Spleen (tissue), 11 donors: ENCODE data around the gene ACYP2. TPM values are rescaled to one million over a fixed set of nuclear protein-coding genes. Genes with fewer than 3 reads are reported as not detected.

Source experiments
- DNase-seq: peaks from one replicate; pipeline ENCODE4 v3.0.0-alpha.2; 2020
- H3K27ac ChIP-seq, 8 donors: fragments of 200-600 bp; sonication (generic) in 7 of 8; 1 replicate in 4 of 8; 2 replicates in 4 of 8; pipeline versions ENCODE4 v1.5.0 to v1.8.0; 2016 to 2021; ENCODE audit warnings: inconsistent platforms in 4 of 8, mild to moderate bottlenecking in 4 of 8, moderate library complexity in 1 of 8
- H3K27me3 ChIP-seq, 7 donors: fragments of 200-600 bp; sonication (generic) in 6 of 7; replicated peaks in 1 of 7; 1 replicate in 4 of 7; 2 replicates in 3 of 7; pipeline versions ENCODE4 v1.5.0 to v1.8.0; 2016 to 2021; ENCODE audit warnings: inconsistent platforms in 3 of 7, mild to moderate bottlenecking in 1 of 7
- H3K36me3 ChIP-seq, 6 donors: fragments of 200-600 bp; sonication (generic) in 5 of 6; 1 replicate in 4 of 6; 2 replicates in 2 of 6; pipeline versions ENCODE4 v1.5.0 to v1.8.0; 2016 to 2021; ENCODE audit warnings: inconsistent platforms in 2 of 6
- H3K4me1 ChIP-seq, 6 donors: fragments of 200-600 bp; sonication (generic) in 5 of 6; 1 replicate in 3 of 6; 2 replicates in 3 of 6; pipeline versions ENCODE4 v1.5.0 to v1.8.0; 2016 to 2021; ENCODE audit warnings: inconsistent platforms in 3 of 6
- H3K4me3 ChIP-seq, 8 donors: fragments of 200-600 bp; sonication (generic) in 7 of 8; 1 replicate in 4 of 8; 2 replicates in 4 of 8; pipeline versions ENCODE4 v1.5.0 to v1.8.0; 2016 to 2021; ENCODE audit warnings: inconsistent platforms in 4 of 8, mild to moderate bottlenecking in 4 of 8, moderate library complexity in 2 of 8
- H3K9me3 ChIP-seq, 8 donors: fragments of 200-600 bp; sonication (generic) in 7 of 8; 1 replicate in 4 of 8; 2 replicates in 4 of 8; pipeline versions ENCODE4 v1.5.0 to v1.8.0; 2016 to 2021; ENCODE audit warnings: inconsistent platforms in 4 of 8
- POLR2A ChIP-seq, 3 donors: fragments of 450-650 bp; IDR thresholded peaks; one replicate each; pipeline ENCODE4 v1.5.1; 2017; ENCODE audit warnings: antibody characterized with exemption in 3 of 3, mild to moderate bottlenecking in 1 of 3
- POLR2AphosphoS5 ChIP-seq, 3 donors: sonication (generic); formaldehyde crosslinking; IDR thresholded peaks; one replicate each; pipeline ENCODE4 v1.5.1; 2017; ENCODE audit warnings: antibody characterized with exemption in 3 of 3
- WGBS, 5 donors: extraction: QIAGEN DNeasy Blood & Tissue Kit in 3 of 5; methylation state at CpG; one replicate each; pipeline versions ENCODE4 v1.1.5 to v1.1.7; 2013 to 2018; 5-methylcytosine and 5-hydroxymethylcytosine counted together
- intact Hi-C: fragments of 100-400 bp; cut with DNase I; formaldehyde crosslinking; loops from one replicate; pipeline ENCODE4 v1.15.0; 2023; ENCODE audit warnings: low total_unique reads
- polyA plus RNA-seq, 3 donors: library from polyadenylated mRNA; stranded (reverse); fragments of 200-250 nt; gene quantifications; one replicate each; pipeline ENCODE4 v1.2.1, GENCODE V29; 2013
- total RNA-seq, 7 donors: library from RNA; depleted of rRNA in 3 of 7; stranded (reverse); fragments of >200 nt in 3 of 7; fragmentation: NEBNext Ultra II Directional in 4 of 7; extraction: Animal tissue kit (Norgen Biotek cat#: 25700) in 4 of 7; gene quantifications; one replicate each; pipeline versions ENCODE4 v1.1.0 to v1.2.1, GENCODE V29; 2016 to 2021
- TF ChIP-seq, protein P1 (sequence below), 11 experiments: fragments of 200-600 bp in 7 of 11; fragments of 450-650 bp in 4 of 11; sonication (generic) in 4 of 11; IDR thresholded peaks in 8 of 11; conservative IDR thresholded peaks in 3 of 11; 1 replicate in 7 of 11; 2 replicates in 4 of 11; pipeline versions ENCODE4 v1.4.0 to v1.8.0; 2016 to 2021; ENCODE audit warnings: antibody characterized with exemption in 11 of 11, inconsistent platforms in 4 of 11, mild to moderate bottlenecking in 1 of 11
- donor health status: healthy with polysubstance abuse.
- donor health status: DM: no; HTN: no; CAD: no; lungs with moderate emphysema.
- donor health status: DM: no; HTN: no; CAD: no.
- donor health status: Bipolar disorder and iron deficiency.
- donor health status: healthy.
- donor health status: DM: no; HTN: no; CAD: no.
- donor health status: DM: yes; HTN: yes; CAD: no.

Gene ACYP2
- total and polyA plus RNA-seq, 10 donors: 14.6 to 32.3 (median 21.7) TPM

DNA sequence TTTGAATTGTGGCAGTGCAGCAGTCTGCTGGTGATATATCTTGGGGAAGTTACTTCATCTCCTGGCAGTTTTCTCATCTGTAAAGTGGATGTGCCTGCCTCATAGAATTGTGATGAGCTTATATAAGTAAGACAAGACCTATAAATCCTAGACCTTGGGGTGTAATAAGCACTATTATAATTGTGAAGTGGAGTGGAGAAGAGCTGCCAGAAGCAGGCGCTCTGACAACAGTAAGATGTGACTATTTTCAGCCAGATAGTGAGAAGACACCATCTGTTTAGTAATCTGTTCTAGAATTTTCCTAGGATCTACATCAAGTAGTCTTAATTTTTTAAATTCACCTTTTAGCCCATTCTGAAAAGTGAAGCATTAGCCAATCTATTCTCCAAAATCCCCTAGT, 226.2 kb downstream of the ACYP2 start:
- WGBS, 5 donors: 67 to 88% (median 77%) methylated on average over 1 of the region's 1 CpG
- Histone ChIP-seq H3K27ac (no peak overlapping the region), H3K9me3 (no peaks in the 10 kb centered on the region), H3K36me3 (no peaks in the 10 kb centered on the region), H3K4me3 (no peak overlapping the region), H3K4me1 (no peaks in the 10 kb centered on the region), H3K27me3 (no peaks in the 10 kb centered on the region)
- TF ChIP-seq POLR2AphosphoS5 (IDR thresholded peaks at IDR 0.05) (no peak), POLR2A (IDR thresholded peaks at IDR 0.05) (no peak)
- TF ChIP-seq, protein P1, sequence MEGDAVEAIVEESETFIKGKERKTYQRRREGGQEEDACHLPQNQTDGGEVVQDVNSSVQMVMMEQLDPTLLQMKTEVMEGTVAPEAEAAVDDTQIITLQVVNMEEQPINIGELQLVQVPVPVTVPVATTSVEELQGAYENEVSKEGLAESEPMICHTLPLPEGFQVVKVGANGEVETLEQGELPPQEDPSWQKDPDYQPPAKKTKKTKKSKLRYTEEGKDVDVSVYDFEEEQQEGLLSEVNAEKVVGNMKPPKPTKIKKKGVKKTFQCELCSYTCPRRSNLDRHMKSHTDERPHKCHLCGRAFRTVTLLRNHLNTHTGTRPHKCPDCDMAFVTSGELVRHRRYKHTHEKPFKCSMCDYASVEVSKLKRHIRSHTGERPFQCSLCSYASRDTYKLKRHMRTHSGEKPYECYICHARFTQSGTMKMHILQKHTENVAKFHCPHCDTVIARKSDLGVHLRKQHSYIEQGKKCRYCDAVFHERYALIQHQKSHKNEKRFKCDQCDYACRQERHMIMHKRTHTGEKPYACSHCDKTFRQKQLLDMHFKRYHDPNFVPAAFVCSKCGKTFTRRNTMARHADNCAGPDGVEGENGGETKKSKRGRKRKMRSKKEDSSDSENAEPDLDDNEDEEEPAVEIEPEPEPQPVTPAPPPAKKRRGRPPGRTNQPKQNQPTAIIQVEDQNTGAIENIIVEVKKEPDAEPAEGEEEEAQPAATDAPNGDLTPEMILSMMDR (IDR thresholded peaks at IDR 0.05 in 8 of 11, conservative IDR thresholded peaks at IDR 0.05 in 3 of 11): no peak
- intact Hi-C loops: no loop called here
- no peak for DNase-seq

- Histone ChIP-seq H3K9me3 (no peaks in the 10 kb centered on the region), H3K4me3 (no peak overlapping the region), H3K27ac (no peak overlapping the region), H3K4me1 (no peaks in the 10 kb centered on the region), H3K36me3 (no peaks in the 10 kb centered on the region), H3K27me3 (no peaks in the 10 kb centered on the region)
- intact Hi-C loops: no loop called here
- TF ChIP-seq POLR2A (IDR thresholded peaks at IDR 0.05) (no peak), POLR2AphosphoS5 (IDR thresholded peaks at IDR 0.05) (no peak)
- TF ChIP-seq, protein P1 (IDR thresholded peaks at IDR 0.05 in 8 of 11, conservative IDR thresholded peaks at IDR 0.05 in 3 of 11): no peak
- no peak for DNase-seq
- 90 to 97% (median 95%) methylated on average over 2 of the region's 2 CpGs for WGBS, 5 donors
Measured at GRCh38 chr2:54342603-54343002, 227.2 kb downstream of the ACYP2 start.

DNA sequence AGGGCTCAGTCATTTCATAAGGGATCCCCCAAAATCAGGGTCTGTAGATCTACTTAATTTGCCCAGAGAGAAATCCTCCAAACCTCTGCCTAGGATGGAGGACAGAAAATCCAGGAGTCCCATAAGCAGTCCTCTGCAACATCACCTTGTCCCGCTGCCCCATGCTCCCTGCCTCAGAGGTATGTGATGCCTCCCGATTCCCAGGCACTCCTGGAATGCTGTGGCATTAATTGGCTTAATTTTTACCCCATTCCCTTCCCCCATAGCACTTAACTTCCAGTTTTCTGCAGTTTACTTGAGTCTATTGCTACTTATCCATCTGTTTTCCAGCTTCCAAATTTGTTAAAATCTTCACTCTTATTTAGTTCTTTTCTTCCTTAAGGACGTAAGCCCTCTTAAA, 232.2 kb downstream of the ACYP2 start:
- Histone ChIP-seq H3K27ac (no peak overlapping the region), H3K9me3 (no peaks in the 10 kb centered on the region), H3K36me3 (no peaks in the 10 kb centered on the region), H3K4me1 (no peaks in the 10 kb centered on the region), H3K27me3 (no peaks in the 10 kb centered on the region), H3K4me3 (no peak overlapping the region)
- DNase-seq: no peak
- WGBS, 5 donors: 82 to 90% (median 85%) methylated on average over 3 of the region's 3 CpGs
- no peak for TF ChIP-seq POLR2A (IDR thresholded peaks at IDR 0.05)
- TF ChIP-seq, protein P1 (IDR thresholded peaks at IDR 0.05 in 8 of 11, conservative IDR thresholded peaks at IDR 0.05 in 3 of 11): no peak
- TF ChIP-seq POLR2AphosphoS5 (IDR thresholded peaks at IDR 0.05): no peak
- intact Hi-C loops: no loop called here

DNA sequence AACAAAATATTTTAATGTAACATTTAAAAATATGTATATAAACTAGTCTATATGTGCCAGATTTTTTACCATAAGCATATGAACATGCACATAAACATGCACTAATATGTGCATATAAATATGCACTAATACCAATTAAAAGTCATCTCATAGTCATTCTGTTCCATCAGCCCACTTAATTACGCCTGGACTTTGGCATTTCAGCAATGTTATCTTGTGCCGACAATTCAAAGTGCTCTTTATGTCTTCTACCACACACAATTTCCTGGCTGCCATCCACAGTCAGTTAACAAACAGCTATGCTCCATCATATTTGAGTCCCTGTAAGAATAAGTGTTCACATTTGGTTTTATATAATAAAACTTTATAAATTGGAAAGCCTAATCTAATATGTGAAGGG, 233.2 kb downstream of the ACYP2 start:
- TF ChIP-seq POLR2A (IDR thresholded peaks at IDR 0.05) (no peak), POLR2AphosphoS5 (IDR thresholded peaks at IDR 0.05) (no peak)
- TF ChIP-seq, protein P1 (IDR thresholded peaks at IDR 0.05 in 8 of 11, conservative IDR thresholded peaks at IDR 0.05 in 3 of 11): no peak
- Histone ChIP-seq H3K4me3 (no peak overlapping the region), H3K27me3 (no peaks in the 10 kb centered on the region), H3K4me1 (no peaks in the 10 kb centered on the region), H3K9me3 (no peaks in the 10 kb centered on the region), H3K27ac (no peak overlapping the region), H3K36me3 (no peaks in the 10 kb centered on the region)
- 72 to 84% (median 77%) methylated on average over 2 of the region's 2 CpGs for WGBS, 5 donors
- intact Hi-C loops: no loop called here
- DNase-seq: no peak
